ENCODE data around the gene DENND2A. TPM values are rescaled to one million over a fixed set of nuclear protein-coding genes. Genes with fewer than 3 reads are reported as not detected.

The DENND2A gene
- polyA plus RNA-seq, 3 donors: not detected

DNA sequence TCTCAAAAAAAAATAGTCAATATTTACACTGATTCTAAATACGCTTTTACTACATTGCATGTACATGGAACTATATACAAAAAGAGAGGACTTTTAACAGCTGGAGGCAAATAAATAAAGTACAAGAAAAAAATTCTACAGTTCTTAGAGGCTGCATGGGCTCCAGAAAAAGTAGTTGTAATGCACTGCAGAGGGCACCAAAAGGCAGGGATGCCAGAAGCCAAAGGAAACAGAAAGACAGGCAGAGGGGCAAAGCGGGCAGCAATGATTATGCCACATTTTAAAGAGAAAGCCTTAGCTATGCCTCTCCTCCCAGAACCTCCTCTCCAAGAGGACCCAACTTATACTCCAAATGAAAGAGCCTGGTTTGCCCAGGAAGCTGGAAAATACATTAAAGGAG is 20.5 kb upstream of the DENND2A start:
- Histone ChIP-seq H3K9me3 (replicated peaks in 1 of 2; ENCODE audit: control insufficient read depth in 1 of 2, insufficient read depth in 1 of 2, low read length in 2 of 2) (no peaks in the 10 kb centered on the region), H3K27me3 (ENCODE audit: control insufficient read depth in 2 of 2, insufficient read depth in 2 of 2, low read length in 2 of 2) (no peaks in the 10 kb centered on the region), H3K79me2 (ENCODE audit: insufficient read depth, low read length) (no peaks in the 10 kb centered on the region), H3K36me3 (replicated peaks in 1 of 2; ENCODE audit: control insufficient read depth in 1 of 2, insufficient read depth in 2 of 2, low read length in 2 of 2) (no peaks in the 10 kb centered on the region), H4K20me1 (ENCODE audit: insufficient read depth, low read length) (no peaks in the 10 kb centered on the region), H3K4me1 (ENCODE audit: control insufficient read depth in 1 of 2, insufficient read depth in 2 of 2, low read length in 2 of 2) (peaks cover 22 to 23% of the 10 kb centered on the region in 2 donors), H3K27ac (ENCODE audit: low read depth in 1 of 2, low read length in 2 of 2) (no peak overlapping the region), H3K9ac (ENCODE audit: insufficient read depth, low read length, poor library complexity, severe bottlenecking) (no peak overlapping the region), H3K4me2 (replicated peaks; ENCODE audit: extremely low read depth, low read length, poor library complexity, severe bottlenecking) (no peak overlapping the region), H3K4me3 (replicated peaks in 1 of 3; ENCODE audit: low read depth in 2 of 3, low read length in 3 of 3) (no peak overlapping the region), H2AFZ (ENCODE audit: insufficient read depth, low read depth, low read length, poor library complexity, severe bottlenecking) (no peak overlapping the region)
- H3K27me3 Mint-ChIP-seq (ENCODE audit: low read depth in 3 of 3): peaks cover 2 to 6% (median 2%) of the 10 kb centered on the region in 3 donors
- no peak overlapping the region for H3K4me3 Mint-ChIP-seq
- intact Hi-C loops (cut with micrococcal nuclease): no loop called here
- H3K36me3 Mint-ChIP-seq: no peaks in the 10 kb centered on the region
- no peak overlapping the region for H3K27ac Mint-ChIP-seq
- peaks cover 0 to 2% (median 0%) of the 10 kb centered on the region in 7 donors for H3K9me3 Mint-ChIP-seq
- TF ChIP-seq CTCF (IDR thresholded peaks at IDR 0.05): no peak
- H3K4me1 Mint-ChIP-seq: peaks cover 21% of the 10 kb centered on the region
- DNase-seq: no peak
- no CpG with 5 or more reads among the region's 2 CpGs for WGBS (ENCODE audit: insufficient coverage)

GRCh38 chr7:140659856-140660255 is 19.2 kb upstream of the DENND2A start:
- Histone ChIP-seq H4K20me1 (ENCODE audit: insufficient read depth, low read length) (no peaks in the 10 kb centered on the region), H3K79me2 (ENCODE audit: insufficient read depth, low read length) (no peaks in the 10 kb centered on the region), H3K9me3 (replicated peaks in 1 of 2; ENCODE audit: control insufficient read depth in 1 of 2, insufficient read depth in 1 of 2, low read length in 2 of 2) (no peaks in the 10 kb centered on the region), H2AFZ (ENCODE audit: insufficient read depth, low read depth, low read length, poor library complexity, severe bottlenecking) (no peak overlapping the region), H3K27ac (ENCODE audit: low read depth in 1 of 2, low read length in 2 of 2) (no peak overlapping the region), H3K4me1 (ENCODE audit: control insufficient read depth in 1 of 2, insufficient read depth in 2 of 2, low read length in 2 of 2) (peaks cover 30 to 32% of the 10 kb centered on the region in 2 donors), H3K4me2 (replicated peaks; ENCODE audit: extremely low read depth, low read length, poor library complexity, severe bottlenecking) (no peak overlapping the region), H3K9ac (ENCODE audit: insufficient read depth, low read length, poor library complexity, severe bottlenecking) (no peak overlapping the region), H3K36me3 (replicated peaks in 1 of 2; ENCODE audit: control insufficient read depth in 1 of 2, insufficient read depth in 2 of 2, low read length in 2 of 2) (no peaks in the 10 kb centered on the region), H3K4me3 (replicated peaks in 1 of 3; ENCODE audit: low read depth in 2 of 3, low read length in 3 of 3) (no peak overlapping the region), H3K27me3 (ENCODE audit: control insufficient read depth in 2 of 2, insufficient read depth in 2 of 2, low read length in 2 of 2) (no peaks in the 10 kb centered on the region)
- WGBS (ENCODE audit: insufficient coverage): 82% methylated on average over 2 of the region's 8 CpGs
- Mint-ChIP-seq H3K27me3 (ENCODE audit: low read depth in 3 of 3) (peaks cover 2 to 6% (median 4%) of the 10 kb centered on the region in 3 donors), H3K4me3 (no peak overlapping the region), H3K9me3 (peaks cover 0 to 2% (median 0%) of the 10 kb centered on the region in 7 donors), H3K4me1 (peaks cover 30% of the 10 kb centered on the region), H3K27ac (no peak overlapping the region), H3K36me3 (no peaks in the 10 kb centered on the region)
- TF ChIP-seq CTCF (IDR thresholded peaks at IDR 0.05): no peak
- intact Hi-C loops (cut with micrococcal nuclease): loop anchor here (10.0 kb wide), 2 partner anchors 175 to 355 kb away; partner anchors contain the start of gene MRPS33 (in 1 of the 2)
- no peak for DNase-seq

Data from CD14-positive monocyte (primary cell).